Keratinocyte (primary cell): ENCODE results near the gene MBP. TPM values are rescaled to one million over a fixed set of nuclear protein-coding genes. Genes with fewer than 3 reads are reported as not detected.

Source experiments
- DNase-seq: peaks from one replicate; pipeline ENCODE4 v3.0.0-alpha.2; 2011; ENCODE audit warnings: low read depth, missing footprints, low spot score
- FAIRE-seq: peaks from 2 replicates; lab custom pipeline; 2011; peaks lifted over from hg19 to GRCh38; lab: Jason Lieb, UNC
- H2AFZ ChIP-seq: 2 replicates; pipeline ENCODE4 v1.6.0; 2012; ENCODE audit warnings: low read length, control low read depth, inconsistent platforms; ENCODE audit not compliant: control insufficient read depth
- H3K27ac ChIP-seq: 2 replicates; pipeline ENCODE4 v1.5.1; 2011; ENCODE audit warnings: low read length; ENCODE audit not compliant: control insufficient read depth, insufficient read depth
- H3K27me3 ChIP-seq: 3 replicates; pipeline ENCODE4 v1.6.0; 2011; ENCODE audit warnings: low read length; ENCODE audit not compliant: control insufficient read depth, insufficient read depth; ENCODE audit errors: extremely low read depth
- H3K36me3 ChIP-seq, 2 experiments: 2 replicates in 1 of 2; 3 replicates in 1 of 2; pipeline ENCODE4 v1.5.1; 2011; ENCODE audit warnings: low read length in 2 of 2, mild to moderate bottlenecking in 1 of 2; ENCODE audit not compliant: control insufficient read depth in 2 of 2, insufficient read depth in 2 of 2; ENCODE audit errors: extremely low read depth in 1 of 2
- H3K4me1 ChIP-seq: 3 replicates; pipeline ENCODE4 v1.5.1; 2011; ENCODE audit warnings: low read length; ENCODE audit not compliant: control insufficient read depth, insufficient read depth; ENCODE audit errors: extremely low read depth
- H3K4me2 ChIP-seq: 3 replicates; pipeline ENCODE4 v1.6.0; 2011; ENCODE audit warnings: low read depth, low read length; ENCODE audit not compliant: control insufficient read depth, insufficient read depth; ENCODE audit errors: extremely low read depth
- H3K4me3 ChIP-seq, 3 experiments: fragments of 200-600 bp in 1 of 3; sonication (generic) in 1 of 3; 2 replicates in 2 of 3; 3 replicates in 1 of 3; pipeline ENCODE4 v1.5.1; 2011 to 2016; ENCODE audit warnings: low read length in 3 of 3, mild to moderate bottlenecking in 3 of 3, control low read depth in 2 of 3, inconsistent platforms in 1 of 3, low read depth in 1 of 3, mixed read lengths in 1 of 3, mixed run types in 1 of 3, moderate library complexity in 1 of 3; ENCODE audit not compliant: control insufficient read depth in 2 of 3, insufficient read depth in 2 of 3; ENCODE audit errors: extremely low read depth in 1 of 3
- H3K79me2 ChIP-seq: 2 replicates; pipeline ENCODE4 v1.6.0; 2012; ENCODE audit warnings: low read length; ENCODE audit not compliant: control insufficient read depth, insufficient read depth
- H3K9ac ChIP-seq: 3 replicates; pipeline ENCODE4 v1.6.0; 2011; ENCODE audit warnings: low read length; ENCODE audit not compliant: control insufficient read depth, insufficient read depth; ENCODE audit errors: extremely low read depth
- H3K9me1 ChIP-seq: 3 replicates; pipeline ENCODE4 v1.6.0; 2011; ENCODE audit warnings: low read length; ENCODE audit not compliant: control insufficient read depth, insufficient read depth; ENCODE audit errors: extremely low read depth
- H3K9me3 ChIP-seq: 2 replicates; pipeline ENCODE4 v1.5.1; 2012; ENCODE audit warnings: low read depth, low read length; ENCODE audit not compliant: control insufficient read depth
- H4K20me1 ChIP-seq: 3 replicates; pipeline ENCODE4 v1.6.0; 2011; ENCODE audit warnings: low read length; ENCODE audit not compliant: control insufficient read depth, insufficient read depth; ENCODE audit errors: extremely low read depth
- EZH2 ChIP-seq: IDR thresholded peaks from one replicate; pipeline ENCODE4 v1.6.1; 2012; ENCODE audit warnings: inconsistent platforms, mild to moderate bottlenecking, low read length, moderate library complexity
- dilution Hi-C: fragments of 300-500 bp; cut with MboI; formaldehyde crosslinking; loops from one replicate; pipeline ENCODE4 v1.7.0; 2020; ENCODE audit warnings: low sequenced_read_pairs; ENCODE audit not compliant: extremely low pct_ligation_motif_present
- polyA plus RNA-seq, 5 experiments: library from polyadenylated mRNA; depleted of rRNA in 3 of 5; stranded (reverse) in 3 of 5; stranded (forward) in 1 of 5; unstranded in 1 of 5; fragments of >200 nt; gene quantifications; 1 replicate in 1 of 5; 2 replicates in 3 of 5; 3 replicates in 1 of 5; pipeline versions ENCODE4 v1.2.1 to v1.2.3, GENCODE V29; 2011 to 2012; ENCODE audit warnings: missing spikeins in 2 of 5, low read depth in 1 of 5, low replicate concordance in 1 of 5
- TF ChIP-seq, protein P1 (sequence below), 3 experiments: IDR thresholded peaks in 1 of 3; conservative IDR thresholded peaks in 1 of 3; optimal IDR thresholded peaks in 1 of 3; 2 replicates in 2 of 3; 3 replicates in 1 of 3; pipeline versions ENCODE3 to v1.5.1; 2011; ENCODE audit warnings: low read length in 3 of 3, mild to moderate bottlenecking in 3 of 3, moderate library complexity in 2 of 3, control low read depth in 1 of 3, inconsistent platforms in 1 of 3; ENCODE audit not compliant: insufficient read depth in 2 of 3; ENCODE audit errors: extremely low read depth in 1 of 3

Gene MBP
- polyA plus RNA-seq, 1 donor (not counting 4 experiments of a cell fraction or from before 2014, with no cell fraction given) = 38.7 TPM

DNA sequence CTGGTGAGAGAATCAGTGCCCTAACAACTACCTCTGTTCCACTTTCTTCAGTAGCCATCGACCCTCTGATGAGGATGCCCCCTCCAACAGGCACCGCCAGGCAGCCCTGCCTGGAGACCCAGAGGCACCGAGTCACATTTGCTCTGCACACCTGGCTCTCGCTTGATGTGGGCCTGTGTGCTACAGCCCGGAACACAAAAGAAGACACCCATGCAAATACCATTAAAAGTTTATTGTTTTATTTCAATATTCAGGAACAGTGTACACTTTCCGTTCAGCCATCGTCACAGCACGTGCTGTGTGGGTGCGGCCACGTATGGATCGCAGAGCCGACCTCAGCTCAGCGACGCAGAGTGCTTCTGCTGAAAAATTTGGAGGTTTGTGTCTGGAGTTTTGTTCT, 154.0 kb downstream of the MBP start:
- no peak overlapping the region for H2AFZ ChIP-seq
- H3K9ac ChIP-seq = no peak overlapping the region
- TF ChIP-seq EZH2 = no peak
- TF ChIP-seq, protein P1, sequence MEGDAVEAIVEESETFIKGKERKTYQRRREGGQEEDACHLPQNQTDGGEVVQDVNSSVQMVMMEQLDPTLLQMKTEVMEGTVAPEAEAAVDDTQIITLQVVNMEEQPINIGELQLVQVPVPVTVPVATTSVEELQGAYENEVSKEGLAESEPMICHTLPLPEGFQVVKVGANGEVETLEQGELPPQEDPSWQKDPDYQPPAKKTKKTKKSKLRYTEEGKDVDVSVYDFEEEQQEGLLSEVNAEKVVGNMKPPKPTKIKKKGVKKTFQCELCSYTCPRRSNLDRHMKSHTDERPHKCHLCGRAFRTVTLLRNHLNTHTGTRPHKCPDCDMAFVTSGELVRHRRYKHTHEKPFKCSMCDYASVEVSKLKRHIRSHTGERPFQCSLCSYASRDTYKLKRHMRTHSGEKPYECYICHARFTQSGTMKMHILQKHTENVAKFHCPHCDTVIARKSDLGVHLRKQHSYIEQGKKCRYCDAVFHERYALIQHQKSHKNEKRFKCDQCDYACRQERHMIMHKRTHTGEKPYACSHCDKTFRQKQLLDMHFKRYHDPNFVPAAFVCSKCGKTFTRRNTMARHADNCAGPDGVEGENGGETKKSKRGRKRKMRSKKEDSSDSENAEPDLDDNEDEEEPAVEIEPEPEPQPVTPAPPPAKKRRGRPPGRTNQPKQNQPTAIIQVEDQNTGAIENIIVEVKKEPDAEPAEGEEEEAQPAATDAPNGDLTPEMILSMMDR (optimal IDR thresholded peaks at IDR 0.05 in 1 of 3, IDR thresholded peaks at IDR 0.05 in 1 of 3, conservative IDR thresholded peaks at IDR 0.05 in 1 of 3; ENCODE audit: extremely low read depth in 1 of 3, insufficient read depth in 2 of 3, low read length in 3 of 3) = no peak
- dilution Hi-C loops = no loop called here
- no peak overlapping the region for H3K4me3 ChIP-seq
- H3K9me3 ChIP-seq = no peaks in the 10 kb centered on the region
- DNase-seq = no peak
- H3K36me3 ChIP-seq = peaks cover 0 to 1% of the 10 kb centered on the region in 2 experiments
- H3K4me2 ChIP-seq = no peak overlapping the region
- peaks cover 3% of the 10 kb centered on the region for H3K4me1 ChIP-seq
- FAIRE-seq = no peak
- no peak overlapping the region for H3K27ac ChIP-seq
- no peaks in the 10 kb centered on the region for H4K20me1 ChIP-seq
- no peaks in the 10 kb centered on the region for H3K27me3 ChIP-seq
- no peaks in the 10 kb centered on the region for H3K79me2 ChIP-seq
- no peaks in the 10 kb centered on the region for H3K9me1 ChIP-seq

DNA sequence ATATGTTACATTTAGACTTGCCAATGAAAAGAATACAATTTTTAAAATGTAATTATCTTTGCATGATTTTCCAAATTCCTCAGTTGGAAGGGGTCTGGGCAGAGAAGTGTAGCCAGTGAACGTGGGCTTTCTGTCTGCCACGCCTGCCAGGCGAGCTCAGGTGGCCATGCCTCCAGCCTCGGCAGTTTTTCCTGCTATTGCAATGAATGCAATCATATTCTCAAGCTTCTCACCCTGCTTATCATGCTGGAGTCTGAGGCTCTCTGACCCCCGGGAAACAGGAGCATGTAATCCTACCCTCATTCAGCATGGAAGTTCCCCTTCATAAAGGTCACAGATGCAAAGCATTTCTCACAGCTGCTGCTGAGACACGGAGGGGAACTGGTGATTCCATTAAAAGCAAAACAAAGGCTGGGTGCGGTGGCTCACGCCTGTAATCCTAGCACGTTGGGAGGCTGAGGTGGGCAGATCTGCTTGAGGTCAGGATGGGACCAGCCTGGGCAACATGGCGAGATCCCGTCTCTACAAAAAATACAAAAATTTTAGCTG, 154.8 kb downstream of the MBP start:
- H3K4me2 ChIP-seq = no peak overlapping the region
- H3K9ac ChIP-seq = no peak overlapping the region
- H4K20me1 ChIP-seq = no peaks in the 10 kb centered on the region
- no peaks in the 10 kb centered on the region for H3K27me3 ChIP-seq
- H3K27ac ChIP-seq = no peak overlapping the region
- H3K36me3 ChIP-seq = peaks cover 0 to 1% of the 10 kb centered on the region in 2 experiments
- dilution Hi-C loops = no loop called here
- H3K4me3 ChIP-seq = no peak overlapping the region
- peaks cover 6% of the 10 kb centered on the region for H3K4me1 ChIP-seq
- FAIRE-seq (no peak), DNase-seq (no peak)
- no peaks in the 10 kb centered on the region for H3K9me1 ChIP-seq
- H3K79me2 ChIP-seq = no peaks in the 10 kb centered on the region
- TF ChIP-seq EZH2 = no peak
- TF ChIP-seq, protein P1 (optimal IDR thresholded peaks at IDR 0.05 in 1 of 3, IDR thresholded peaks at IDR 0.05 in 1 of 3, conservative IDR thresholded peaks at IDR 0.05 in 1 of 3; ENCODE audit: extremely low read depth in 1 of 3, insufficient read depth in 2 of 3, low read length in 3 of 3) = no peak
- no peaks in the 10 kb centered on the region for H3K9me3 ChIP-seq
- H2AFZ ChIP-seq = no peak overlapping the region
